ENCODE results near the gene CAPN15.
"Not testable (repeated sequence)": the region's sequence is repeated elsewhere in the genome, so short reads cannot be mapped to it uniquely, and the experiment has no call there.

DNA sequence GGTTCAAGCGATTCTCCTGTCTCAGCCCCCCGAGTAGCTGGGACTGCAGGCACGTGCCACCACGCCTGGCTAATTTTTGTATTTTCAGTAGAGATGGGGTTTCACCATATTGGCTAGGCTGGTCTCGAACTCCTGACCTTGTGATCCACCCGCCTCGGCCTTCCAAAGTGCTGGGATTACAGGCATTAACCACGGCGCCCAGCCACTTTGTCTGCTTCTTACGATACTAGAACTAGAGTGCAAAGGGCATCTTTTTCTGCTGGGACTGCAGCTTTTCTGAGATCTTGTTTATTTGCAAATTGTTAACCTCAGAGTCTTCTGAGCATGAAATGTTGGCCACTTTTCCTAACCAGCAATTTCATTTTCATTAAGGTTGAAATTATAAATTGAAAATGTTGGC lies 49.2 kb upstream of the CAPN15 start:
- not testable (repeated sequence) for TF ChIP-seq POLR2A (IDR thresholded peaks at IDR 0.05; ENCODE audit: low read depth, low read length); TAF1 (IDR thresholded peaks at IDR 0.05; ENCODE audit: low read depth, low read length); POLR2AphosphoS5 (IDR thresholded peaks at IDR 0.05; ENCODE audit: low read depth, low read length); SPI1 (IDR thresholded peaks at IDR 0.05; ENCODE audit: low read depth, low read length); POU2F2 (IDR thresholded peaks at IDR 0.05; ENCODE audit: low read depth, low read length); PAX5 (IDR thresholded peaks at IDR 0.05; ENCODE audit: insufficient read depth, low read length, severe bottlenecking)

All from GM12891 (cell line).